GM19438 (cell line): ENCODE data around the gene RAB26.
"Not testable (repeated sequence)": the region's sequence is repeated elsewhere in the genome, so short reads cannot be mapped to it uniquely, and the experiment has no call there.

Experiments
- ATAC-seq: cut with Tn5 transposase; IDR thresholded peaks from one replicate; pipeline ENCODE4 v1.9.1; 2021; ENCODE audit warnings: low read depth; ENCODE audit not compliant: unreplicated experiment

The RAB26 gene

DNA sequence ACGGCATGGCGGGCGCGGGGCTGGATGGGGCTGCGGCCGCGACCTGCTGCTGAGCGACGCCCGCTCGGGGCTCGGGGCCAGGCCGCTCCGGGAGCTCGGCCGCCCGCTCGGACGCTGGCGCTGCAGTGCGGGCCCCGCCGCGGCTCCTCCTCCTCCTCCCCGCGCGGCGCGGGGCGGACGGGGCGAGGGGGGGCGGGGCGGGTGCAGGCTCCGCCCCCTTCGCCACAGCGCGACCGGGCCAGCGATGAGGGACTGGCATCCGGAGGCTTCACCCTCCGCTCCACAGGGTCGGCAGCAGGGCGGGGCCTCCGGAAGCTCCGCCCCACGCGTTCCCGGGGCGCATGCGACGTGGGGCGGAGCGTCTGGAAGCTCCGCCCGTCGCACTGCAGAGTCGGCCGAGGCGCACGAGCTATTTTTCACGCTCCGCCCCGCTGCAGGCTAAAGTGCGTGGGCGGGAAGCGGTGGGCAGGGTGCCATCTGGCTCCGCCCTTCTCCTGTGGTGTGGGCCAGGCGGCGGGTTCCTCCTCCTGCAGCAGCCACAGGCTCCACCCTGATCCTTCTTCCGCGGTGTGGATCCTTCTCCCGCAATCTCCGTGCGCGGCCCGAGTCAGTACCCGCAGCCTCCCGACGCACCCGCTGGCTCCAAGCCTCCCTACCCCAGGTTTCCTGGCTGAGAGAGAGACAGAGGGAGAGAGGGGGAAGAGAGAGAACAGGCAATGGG, 12.5 kb upstream of the RAB26 start, which contains the start of gene PKD1:
Gene PKD1, minus strand, starts transcription at position 129 of the 721 bp plus-strand sequence. CDS start 209 bp downstream, outside the sequence.
- not testable (repeated sequence) for ATAC-seq

DNA sequence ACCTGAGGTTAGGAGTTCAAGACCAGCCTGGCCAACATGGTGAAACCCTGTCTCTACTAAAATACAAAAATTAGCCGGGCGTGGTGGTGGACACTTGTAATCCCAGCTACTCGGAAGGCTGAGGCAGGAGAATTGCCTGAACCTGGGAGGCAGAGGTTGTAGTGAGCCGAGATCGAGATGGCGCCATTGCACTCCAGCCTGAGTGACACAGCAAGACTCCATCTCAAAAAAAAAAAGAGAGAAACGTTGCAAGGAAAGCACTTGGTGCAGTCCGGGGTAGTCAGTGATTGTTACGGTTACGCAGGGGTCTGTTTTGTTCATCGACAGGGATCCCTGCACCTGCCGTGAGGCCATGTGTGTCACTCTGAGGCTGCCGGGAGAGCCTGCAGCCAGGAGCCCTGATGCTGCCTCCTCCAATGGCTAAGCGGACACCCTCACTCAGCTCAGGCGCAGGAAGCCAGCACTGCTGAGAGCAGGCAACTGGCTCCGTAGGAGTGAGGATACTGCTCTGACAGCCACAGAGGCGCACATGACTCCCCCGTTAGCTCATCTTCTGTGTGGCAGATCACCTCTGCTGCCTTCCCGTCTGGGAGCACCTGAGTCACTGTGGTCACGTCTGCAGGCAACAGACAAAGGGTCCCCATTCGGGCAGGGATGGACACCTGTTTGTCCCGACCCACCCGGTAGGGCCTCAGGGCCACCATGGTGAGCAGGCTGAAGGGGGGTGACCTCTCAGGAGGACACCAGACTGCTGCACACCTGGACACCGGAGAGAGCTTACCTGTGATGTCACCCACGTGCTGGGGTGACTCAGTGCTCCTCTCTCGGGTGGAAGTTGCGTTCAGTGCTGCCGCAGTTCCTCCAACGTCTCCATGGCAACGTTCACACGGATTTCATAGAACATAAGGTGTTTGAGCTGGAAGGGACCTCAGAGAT, 5.2 kb upstream of the RAB26 start:
- no peak for ATAC-seq

DNA sequence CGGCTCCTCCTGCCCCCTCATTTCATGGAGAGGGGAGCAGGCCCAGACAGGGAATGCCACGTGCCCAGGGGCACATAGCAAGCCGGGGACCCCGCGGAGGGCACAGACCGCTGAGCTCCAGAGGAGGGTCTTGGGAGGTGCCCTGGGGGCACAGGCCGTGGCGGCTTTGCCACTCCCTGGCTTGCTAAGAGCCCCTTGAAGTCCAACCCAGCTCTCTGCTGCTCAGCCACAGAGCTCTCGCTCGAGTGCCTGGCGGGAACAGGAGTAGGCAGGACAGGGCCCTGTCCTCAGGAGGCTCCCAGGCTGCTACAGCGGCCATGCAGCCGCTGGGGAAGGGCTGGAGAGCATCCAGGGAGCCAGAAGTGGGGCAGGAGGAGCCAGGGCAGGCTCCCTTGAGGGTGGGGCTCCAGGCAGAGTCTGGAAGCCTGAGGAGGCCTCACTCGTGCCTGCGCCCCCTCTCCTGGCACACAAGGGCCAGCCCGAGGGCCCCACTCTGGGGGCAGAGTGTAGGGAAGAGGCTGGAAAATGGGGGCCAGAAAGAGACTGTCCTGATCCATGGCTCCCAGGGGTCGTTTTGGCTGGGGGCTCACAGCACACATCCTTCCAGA, 4.4 kb upstream of the RAB26 start:
- no peak for ATAC-seq

DNA sequence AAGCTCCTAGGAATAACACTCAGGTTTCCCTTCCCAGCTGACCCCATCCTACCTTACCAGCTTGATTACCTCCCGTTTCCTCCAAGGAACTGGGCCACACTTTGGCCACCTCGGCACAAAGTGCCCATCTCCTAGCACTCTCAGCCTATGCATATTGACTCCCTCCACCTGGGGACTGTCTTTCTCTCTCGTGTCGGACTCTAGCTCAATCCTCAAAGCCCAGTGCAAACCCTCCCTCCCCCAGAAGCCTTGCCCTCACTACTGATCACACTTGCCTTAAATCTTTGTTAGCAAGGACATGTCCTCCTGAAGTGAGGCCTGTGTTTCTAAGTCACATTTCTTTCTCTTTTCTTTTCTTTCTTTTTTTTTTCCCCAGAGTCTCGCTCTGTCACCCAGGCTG, 2.6 kb upstream of the RAB26 start:
- no peak for ATAC-seq

DNA sequence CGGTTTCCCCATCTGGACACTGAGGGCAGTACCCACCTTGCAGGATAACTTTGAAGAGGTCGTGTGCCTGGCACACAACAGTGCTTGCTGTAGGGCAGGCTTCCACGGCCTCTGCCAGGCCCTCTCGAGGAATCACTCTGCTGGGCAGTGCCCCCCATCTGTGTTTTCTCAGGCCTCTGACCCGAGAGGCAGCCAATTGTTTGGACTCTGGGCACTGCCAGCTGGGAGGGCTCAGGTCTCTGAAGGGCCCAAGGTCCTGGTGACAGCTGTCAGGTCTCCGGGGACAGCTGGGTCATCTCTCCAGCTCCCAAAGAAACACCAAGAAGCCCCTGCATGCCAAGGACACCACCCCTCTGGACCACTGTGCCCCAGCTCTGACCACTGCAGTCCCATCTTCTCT, 1.0 kb upstream of the RAB26 start:
- no peak for ATAC-seq

DNA sequence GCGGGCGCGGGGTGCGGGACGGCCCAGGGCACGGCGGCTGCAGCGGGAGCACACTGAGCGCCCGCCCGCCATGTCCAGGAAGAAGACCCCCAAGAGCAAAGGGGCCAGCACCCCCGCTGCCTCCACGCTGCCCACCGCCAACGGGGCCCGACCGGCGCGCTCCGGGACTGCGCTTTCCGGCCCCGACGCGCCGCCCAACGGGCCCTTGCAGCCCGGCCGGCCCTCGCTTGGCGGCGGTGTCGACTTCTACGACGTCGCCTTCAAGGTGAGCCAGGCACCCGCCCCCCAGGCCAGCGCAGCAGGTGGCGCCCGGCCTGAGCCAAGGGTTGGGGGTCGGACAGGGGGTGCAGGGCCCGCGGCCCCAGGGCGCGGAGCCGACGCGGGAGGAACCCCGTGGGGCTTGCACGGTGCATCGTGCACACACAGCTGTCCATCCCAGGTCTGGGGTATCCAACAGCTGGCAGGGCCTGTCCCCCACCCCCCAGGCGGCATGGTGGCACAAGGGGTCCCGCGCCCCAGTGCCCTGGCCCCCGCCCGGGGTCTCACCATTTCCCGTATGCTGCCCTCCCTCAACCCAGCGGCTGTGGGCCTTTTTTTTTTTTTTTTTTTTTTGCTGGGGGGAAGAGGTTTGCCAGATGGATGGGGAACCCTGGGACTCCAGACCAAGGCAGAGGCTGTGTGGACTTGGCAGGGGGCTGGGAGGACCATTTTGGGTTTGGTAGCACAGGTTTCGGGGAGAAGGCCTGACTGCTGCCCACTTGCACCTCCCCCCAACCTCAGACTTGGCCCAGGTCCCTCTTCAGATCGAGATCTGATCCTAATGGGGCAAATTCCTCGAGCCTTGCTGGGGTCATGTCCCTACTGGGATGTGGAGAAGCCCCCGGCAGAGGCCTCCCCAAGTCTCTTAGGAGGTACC, 547 bp downstream of the RAB26 start:
- ATAC-seq: no peak

DNA sequence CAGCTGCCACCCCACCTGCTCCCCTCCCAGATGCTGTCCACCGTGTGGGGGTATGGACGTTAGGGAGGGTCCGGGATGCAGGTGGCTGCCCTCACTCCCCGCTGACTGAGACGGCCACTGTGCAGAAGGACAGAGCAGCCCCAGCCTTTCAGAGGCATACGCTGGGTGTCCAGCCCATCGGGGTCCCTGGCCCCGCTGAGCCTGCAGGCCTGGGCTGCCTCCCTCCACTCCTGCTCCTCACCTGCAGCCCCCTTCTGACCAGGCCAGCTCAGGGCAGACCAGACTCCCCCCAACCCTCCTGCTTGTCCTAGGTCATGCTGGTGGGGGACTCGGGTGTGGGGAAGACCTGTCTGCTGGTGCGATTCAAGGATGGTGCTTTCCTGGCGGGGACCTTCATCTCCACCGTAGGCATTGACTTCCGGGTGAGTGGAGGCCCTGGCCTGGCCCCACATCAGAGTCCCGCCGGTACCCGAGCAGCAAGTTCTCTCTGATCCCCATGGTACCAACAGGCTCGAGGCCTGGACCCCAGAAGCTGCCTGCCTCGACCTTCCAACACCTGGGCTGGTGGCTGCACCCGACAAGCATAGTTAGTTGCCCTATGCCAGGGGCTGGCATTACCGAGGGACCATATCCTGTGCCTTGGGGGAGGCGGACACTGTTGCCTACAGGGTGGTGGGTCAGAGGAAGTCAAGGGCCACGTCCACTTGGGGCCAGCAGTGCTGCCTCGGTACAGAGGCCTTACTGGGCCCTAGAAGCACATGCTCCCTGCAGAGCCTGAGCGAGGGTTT, 1.4 kb downstream of the RAB26 start:
- ATAC-seq: no peak

DNA sequence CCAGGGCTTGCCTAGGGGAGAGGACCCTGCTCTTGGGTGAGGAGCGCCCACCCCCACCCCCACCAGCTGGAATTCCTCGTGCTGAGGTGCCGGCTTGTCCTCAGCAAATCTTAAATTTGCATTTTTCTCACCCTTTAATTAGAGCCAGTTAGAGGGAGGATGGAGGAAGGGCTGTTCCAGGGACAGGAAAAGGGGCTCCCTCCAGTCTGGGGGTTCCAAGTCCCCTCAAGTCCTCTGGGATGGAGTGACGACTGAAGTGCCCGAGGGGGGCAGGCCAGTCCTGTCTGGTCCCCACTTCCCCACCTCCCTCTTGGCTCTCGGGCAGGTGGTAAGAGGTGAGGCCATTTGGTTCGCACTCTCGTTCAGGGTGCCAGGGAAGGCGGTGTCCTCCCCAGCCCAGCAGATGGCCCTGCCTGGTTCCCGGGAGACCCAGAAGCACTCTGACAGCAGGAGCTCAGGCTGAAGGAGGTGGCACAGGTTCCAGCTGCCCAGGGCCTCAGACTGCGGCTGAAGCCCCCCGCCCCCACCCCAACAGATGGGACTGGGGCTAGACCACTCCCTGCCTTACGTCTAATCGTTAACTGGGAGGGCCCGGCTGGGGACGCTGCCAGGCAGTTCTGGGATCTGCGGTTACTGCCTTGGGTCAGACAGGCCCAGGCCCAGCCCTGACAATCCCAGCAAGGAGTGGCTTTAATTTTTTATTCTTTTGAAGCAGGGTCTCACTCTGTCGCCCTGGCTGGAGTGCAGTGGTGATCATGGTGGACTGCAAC, 2.2 kb downstream of the RAB26 start:
- no peak for ATAC-seq

DNA sequence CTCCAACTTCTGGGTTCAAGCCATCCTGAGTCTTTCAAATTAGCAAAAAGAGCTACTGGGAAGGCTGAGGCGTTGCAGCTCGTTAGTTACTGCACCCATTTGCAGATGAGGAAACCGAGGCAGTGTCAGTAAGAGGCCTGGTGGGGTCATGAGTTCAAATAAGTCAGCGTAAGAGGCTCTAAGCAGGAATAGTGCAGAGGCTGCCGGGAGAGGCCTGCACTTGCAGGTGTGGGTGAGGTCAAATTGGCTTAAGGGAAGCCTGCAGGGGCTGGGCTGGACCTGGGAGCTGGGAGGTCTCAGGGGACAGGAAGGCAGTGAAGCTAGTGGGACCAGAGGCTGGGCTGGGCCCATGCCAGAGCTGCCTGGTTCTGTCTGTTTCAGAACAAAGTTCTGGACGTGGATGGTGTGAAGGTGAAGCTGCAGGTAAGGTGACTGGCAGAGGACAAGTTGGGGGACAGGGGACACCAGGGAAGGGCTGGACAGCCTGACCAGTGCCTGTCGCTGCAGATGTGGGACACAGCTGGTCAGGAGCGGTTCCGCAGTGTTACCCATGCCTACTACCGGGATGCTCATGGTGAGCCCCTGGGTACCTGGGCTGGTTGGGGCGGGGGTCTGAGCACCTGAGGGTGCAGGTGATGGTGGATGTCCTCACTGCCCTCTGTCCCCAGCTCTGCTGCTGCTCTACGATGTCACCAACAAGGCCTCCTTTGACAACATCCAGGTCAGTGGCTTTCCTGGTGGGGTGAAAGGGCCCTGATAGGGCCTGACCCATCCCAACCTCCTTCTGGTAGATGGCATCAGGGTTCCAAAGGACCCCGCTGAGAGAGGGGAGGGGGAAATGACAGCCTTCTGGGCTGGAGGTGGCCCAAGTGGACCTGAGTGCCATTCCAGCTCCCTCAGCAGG, 3.0 kb downstream of the RAB26 start:
- no peak for ATAC-seq

DNA sequence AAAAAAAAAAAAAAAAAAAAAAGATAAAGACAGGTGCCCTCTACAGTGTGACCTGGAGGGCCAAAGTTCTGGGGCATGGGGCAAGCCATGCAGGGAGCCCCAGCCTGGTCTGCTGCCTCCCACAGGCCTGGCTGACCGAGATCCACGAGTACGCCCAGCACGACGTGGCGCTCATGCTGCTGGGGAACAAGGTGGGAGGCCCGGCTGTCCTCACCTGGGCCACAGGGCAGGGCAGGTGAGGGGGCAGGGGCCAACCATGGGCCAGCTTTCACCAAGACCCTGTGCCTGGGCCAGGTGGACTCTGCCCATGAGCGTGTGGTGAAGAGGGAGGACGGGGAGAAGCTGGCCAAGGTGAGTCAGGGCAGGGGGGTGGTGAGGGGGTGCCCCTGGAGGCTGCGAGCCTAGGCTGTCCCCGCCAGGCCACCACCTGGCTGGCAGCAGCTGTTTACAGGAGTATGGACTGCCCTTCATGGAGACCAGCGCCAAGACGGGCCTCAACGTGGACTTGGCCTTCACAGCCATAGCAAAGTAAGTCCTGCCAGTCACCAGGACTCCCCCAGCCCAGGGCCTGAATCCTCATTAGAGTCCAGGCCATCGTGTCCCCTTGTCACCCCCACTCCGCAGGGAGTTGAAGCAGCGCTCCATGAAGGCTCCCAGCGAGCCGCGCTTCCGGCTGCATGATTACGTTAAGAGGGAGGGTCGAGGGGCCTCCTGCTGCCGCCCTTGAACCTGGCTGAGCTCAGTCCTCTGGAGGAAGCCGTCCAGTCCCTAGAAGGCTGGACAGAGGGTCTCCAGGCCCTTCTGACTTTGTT, 4.5 kb downstream of the RAB26 start:
- no peak for ATAC-seq

DNA sequence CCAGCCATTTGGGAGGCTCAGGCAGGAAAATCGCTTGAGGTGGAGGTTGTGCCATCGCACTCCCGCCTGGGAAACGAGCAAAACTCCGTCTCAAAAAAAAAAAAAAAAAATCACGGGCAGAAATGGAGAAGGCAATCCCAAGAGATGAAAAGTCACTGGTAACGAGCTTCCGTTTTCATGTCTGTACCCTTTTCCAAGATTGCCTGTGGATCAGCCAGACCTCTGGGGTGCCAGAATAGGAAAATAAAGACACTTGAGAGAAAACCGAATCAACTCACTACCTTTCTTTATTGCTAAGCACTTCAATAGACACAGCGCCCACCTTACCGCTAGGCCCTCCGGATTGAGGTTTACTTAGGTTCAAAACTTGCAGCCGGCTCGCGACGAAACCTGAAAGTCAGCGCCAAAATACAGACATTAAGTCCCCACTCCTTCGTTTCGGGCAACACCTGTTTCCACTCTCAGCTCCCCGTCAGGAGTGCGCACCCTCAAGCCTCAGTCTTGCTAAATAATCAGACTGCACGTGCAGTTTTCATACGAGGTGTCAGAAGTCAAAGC, 6.2 kb downstream of the RAB26 start:
- ATAC-seq: no peak

DNA sequence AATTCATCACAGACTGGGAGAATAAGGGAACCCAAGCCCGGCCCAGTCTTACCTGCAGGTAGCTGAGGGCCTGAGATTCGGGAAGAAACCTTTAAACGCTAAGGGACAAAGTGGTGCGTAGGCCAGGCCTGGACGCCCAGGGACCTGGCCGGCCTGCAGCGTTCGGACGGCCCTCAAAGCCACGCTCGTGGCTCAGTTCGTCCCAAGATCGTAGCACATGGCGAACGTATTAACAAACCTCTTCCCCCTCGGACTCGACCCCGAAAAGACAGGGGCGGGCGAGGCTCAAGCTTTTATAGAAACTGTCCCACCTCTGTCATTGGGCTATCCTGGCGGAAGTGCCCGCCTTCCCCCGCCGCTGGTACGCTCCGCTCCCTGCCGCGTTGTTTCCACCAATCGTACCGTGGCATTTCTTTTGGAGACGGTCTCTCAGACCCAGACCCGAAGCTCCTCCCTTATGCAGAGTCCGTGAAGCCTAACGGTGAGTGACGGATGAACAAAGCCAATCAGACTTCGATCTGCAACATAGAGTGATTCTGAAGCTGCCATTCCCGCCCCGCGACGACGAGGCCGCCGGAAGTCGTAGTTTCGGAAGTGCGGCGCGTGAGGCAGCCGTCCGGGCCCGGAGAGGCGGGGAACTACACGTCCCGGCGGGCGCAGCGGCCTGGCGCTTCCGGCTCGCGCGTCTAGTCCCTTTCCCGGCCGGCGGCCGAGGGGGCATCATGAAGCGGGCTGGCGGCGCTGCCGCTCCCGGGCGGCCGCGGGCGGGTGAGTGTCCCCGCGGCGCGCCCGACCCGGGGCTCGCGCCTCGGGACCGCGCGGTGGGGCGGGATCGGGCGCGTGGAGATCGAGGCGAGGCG, 6.9 kb downstream of the RAB26 start, which contains the start of gene TRAF7:
Gene TRAF7, plus strand, starts transcription at position 692 of the 860 bp plus-strand sequence. CDS start 8,139 bp downstream, outside the sequence.
- ATAC-seq: peak; percentile 79

DNA sequence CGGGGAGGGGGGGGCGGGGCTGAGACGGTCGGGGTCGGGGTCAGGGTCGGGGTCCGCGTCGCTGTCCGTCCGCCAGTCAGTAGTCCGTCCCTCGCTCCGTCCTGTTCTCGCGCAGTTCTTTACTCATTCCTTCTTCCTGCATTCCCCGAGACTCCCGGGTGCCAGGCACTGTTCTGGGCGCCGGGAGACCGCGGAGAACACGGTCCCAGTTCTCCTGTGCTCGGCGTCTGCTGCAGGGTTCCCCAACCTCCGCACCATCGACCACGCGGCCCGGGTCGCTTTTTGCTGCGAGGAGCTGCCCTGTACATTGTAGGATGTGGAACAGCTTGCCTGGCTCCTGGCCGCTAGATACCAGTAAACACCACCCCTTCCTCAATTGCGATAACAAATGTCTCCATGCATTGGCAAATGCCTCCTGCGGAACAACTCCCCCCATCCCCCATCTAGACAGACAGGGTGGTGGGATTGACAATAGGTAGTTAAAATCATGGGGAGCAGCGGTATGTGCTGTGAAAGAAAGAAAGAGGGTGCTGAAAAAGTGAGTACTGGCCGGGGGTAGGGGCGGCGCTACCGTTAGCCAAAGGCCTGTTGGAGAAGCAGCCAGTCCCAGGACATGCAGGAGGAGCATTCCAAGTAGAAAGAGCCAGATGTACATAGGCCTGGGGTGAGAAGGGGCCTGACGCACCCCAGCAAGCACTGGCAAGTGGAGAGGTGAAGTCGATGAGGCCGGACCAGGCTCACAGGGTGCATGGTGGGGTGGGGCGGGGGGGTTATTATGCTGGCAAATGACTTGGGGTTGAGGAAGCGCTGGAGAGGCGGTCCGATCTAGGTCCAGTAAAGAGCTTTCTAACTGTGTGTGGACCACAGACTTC, 7.8 kb downstream of the RAB26 start:
- ATAC-seq: no peak

DNA sequence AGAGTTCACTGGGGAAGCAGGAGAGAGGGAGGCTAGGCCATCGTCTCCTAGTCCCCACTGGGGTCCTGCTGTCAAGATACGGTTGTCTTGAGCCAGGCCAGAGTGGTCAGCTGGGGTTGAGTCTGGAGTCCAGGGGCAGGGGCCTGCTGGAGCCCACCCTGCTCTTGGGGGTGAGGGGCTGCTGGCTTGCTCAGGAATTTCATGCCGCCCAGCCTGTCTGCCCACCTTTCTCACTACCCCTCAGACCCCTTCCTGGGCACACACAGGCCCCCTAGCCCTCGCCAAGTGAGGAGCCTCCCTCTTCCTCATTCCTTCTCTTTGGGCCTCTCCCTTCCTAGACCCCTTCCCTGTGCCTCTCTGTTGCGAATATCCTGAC, 8.4 kb downstream of the RAB26 start:
- no peak for ATAC-seq
